GM23338 (cell line): ENCODE results near the gene MARK3.

Source experiments
- CREB1 ChIP-seq: fragments of 250-450 bp; sonication (Bioruptor Pico); IDR thresholded peaks from 2 replicates; pipeline ENCODE4 v1.5.0; 2020; ENCODE audit warnings: low read depth, mild to moderate bottlenecking, moderate library complexity
- CTCF ChIP-seq, 2 experiments: fragments of 200-600 bp in 1 of 2; sonication (generic) in 1 of 2; conservative IDR thresholded peaks; 2 replicates each; pipeline versions ENCODE4 v1.5.1 to v1.6.1; 2016 to 2017; ENCODE audit warnings: antibody characterized with exemption in 2 of 2, low read depth in 2 of 2, mild to moderate bottlenecking in 2 of 2, moderate library complexity in 1 of 2
- EZH2 ChIP-seq: fragments of 200-600 bp; sonication (generic); IDR thresholded peaks from one replicate; pipeline ENCODE4 v1.8.0; 2017; ENCODE audit warnings: antibody characterized with exemption, mild to moderate bottlenecking, low read depth; ENCODE audit not compliant: unreplicated experiment
- EZH2phosphoT487 ChIP-seq: fragments of 200-600 bp; sonication (generic); IDR thresholded peaks from one replicate; pipeline ENCODE4 v1.8.1; 2018; ENCODE audit warnings: antibody characterized with exemption; ENCODE audit not compliant: unreplicated experiment
- POLR2AphosphoS5 ChIP-seq: IDR thresholded peaks from 2 replicates; pipeline ENCODE4 v1.6.1; 2016; ENCODE audit warnings: antibody characterized with exemption, low read depth
- REST ChIP-seq: IDR thresholded peaks from one replicate; pipeline ENCODE4 v1.6.1; 2018; ENCODE audit warnings: antibody characterized with exemption; ENCODE audit not compliant: unreplicated experiment
- STAT1 ChIP-seq: IDR thresholded peaks from one replicate; pipeline ENCODE4 v1.6.1; 2016; ENCODE audit warnings: antibody characterized with exemption; ENCODE audit not compliant: unreplicated experiment

GRCh38 chr14:103540821-103541708, 155.8 kb downstream of the MARK3 start:
- no peak for TF ChIP-seq CTCF (conservative IDR thresholded peaks at IDR 0.05; ENCODE audit: low read depth in 2 of 2)
- TF ChIP-seq POLR2AphosphoS5 = no peak
- TF ChIP-seq REST = no peak
- no peak for TF ChIP-seq CREB1 (CRISPR knock-in tag)
- TF ChIP-seq EZH2phosphoT487 = no peak
- no peak for TF ChIP-seq STAT1
- TF ChIP-seq EZH2 = no peak
